ENCODE measurements around the gene CELF5. TPM values are rescaled to one million over a fixed set of nuclear protein-coding genes. Genes with fewer than 3 reads are reported as not detected.

Gene CELF5
- total and polyA plus RNA-seq, 10 of the 15 experiments (the other 5 are each of a cell fraction or from before 2014, with no cell fraction given), result 0.01 to 0.04 TPM; not detected in 8

- no peak for ATAC-seq
- 43% methylated on average over 3 of the region's 3 CpGs for WGBS (ENCODE audit: insufficient coverage, insufficient replicate concordance, low lambda C conversion rate, missing lambda C conversion rate)
- no peaks in the 10 kb centered on the region for H3K27me3 ChIP-seq (replicated peaks in 1 of 2; ENCODE audit: control insufficient read depth in 2 of 2, insufficient read depth in 2 of 2, low read length in 1 of 2)
- ChIA-PET RAD21 (ENCODE audit: unreplicated experiment) (no interaction called here), SMC1A (ENCODE audit: uncharacterized antibody, unreplicated experiment) (no interaction called here), CTCF (no interaction called here), POLR2A (no interaction called here)
- H3K79me2 ChIP-seq (ENCODE audit: control insufficient read depth, insufficient read depth, low read length), result no peaks in the 10 kb centered on the region
- intact Hi-C loops (cut with micrococcal nuclease; ENCODE audit: unreplicated experiment) (no loop called here), in situ Hi-C loops (cut with MboI) (no loop called here)
- H3K9ac ChIP-seq (ENCODE audit: control insufficient read depth, insufficient read depth, low read length), result no peak overlapping the region
- DNase-seq (ENCODE audit: low read depth, low spot score), result no peak
- no peaks in the 10 kb centered on the region; the same call in 2 of the 3 replicates for H3K9me3 ChIP-seq (replicated peaks; ENCODE audit: control insufficient read depth, insufficient read depth, low read length)
- no peaks in the 10 kb centered on the region for H3K36me3 ChIP-seq (ENCODE audit: control insufficient read depth in 2 of 2, insufficient read depth in 2 of 2, low read length in 1 of 2)
- H3K4me2 ChIP-seq (ENCODE audit: control insufficient read depth, insufficient read depth), result no peak overlapping the region
- peaks cover 6% of the 10 kb centered on the region for H3K4me1 ChIP-seq (ENCODE audit: control insufficient read depth, insufficient read depth, low read length)
- no TSS peak for BruUV-seq (replicated peaks)
- TF ChIP-seq BCL11A (IDR thresholded peaks at IDR 0.05; ENCODE audit: low read depth, low read length) (no peak), HDGF (IDR thresholded peaks at IDR 0.05) (no peak), RELB (IDR thresholded peaks at IDR 0.05; ENCODE audit: low read depth) (no peak), ZNF622 (IDR thresholded peaks at IDR 0.05) (no peak), HDAC2 (IDR thresholded peaks at IDR 0.05) (no peak), GATAD2B (conservative IDR thresholded peaks at IDR 0.05; ENCODE audit: low read depth) (no peak), PML (IDR thresholded peaks at IDR 0.05; ENCODE audit: low read length) (no peak), SRF (IDR thresholded peaks at IDR 0.05; ENCODE audit: low read depth in 2 of 2, low read length in 2 of 2) (no peak), NFYA (IDR thresholded peaks at IDR 0.05; ENCODE audit: borderline replicate concordance, low read depth, low read length) (no peak)
- FAIRE-seq, result no peak
- H3K27ac ChIP-seq (ENCODE audit: control insufficient read depth, insufficient read depth), result no peak overlapping the region
- H2AFZ ChIP-seq (ENCODE audit: control insufficient read depth, low read depth, low read length), result no peak overlapping the region
- no peaks in the 10 kb centered on the region for H4K20me1 ChIP-seq (ENCODE audit: control insufficient read depth, insufficient read depth)
- H3K4me3 ChIP-seq, result no peak overlapping the region
These were observed 48.5 kb downstream of the CELF5 start for GRCh38 chr19:3272952-3273351.
